HG03066 (cell line): Measurements from ENCODE around the gene CAPN10.
"Not testable (repeated sequence)": the region's sequence is repeated elsewhere in the genome, so short reads cannot be mapped to it uniquely, and the experiment has no call there.

ENCODE experiments used
- ATAC-seq: cut with Tn5 transposase; IDR thresholded peaks from one replicate; pipeline ENCODE4 v1.9.1; 2021; ENCODE audit warnings: low read depth; ENCODE audit not compliant: unreplicated experiment

Gene CAPN10

DNA sequence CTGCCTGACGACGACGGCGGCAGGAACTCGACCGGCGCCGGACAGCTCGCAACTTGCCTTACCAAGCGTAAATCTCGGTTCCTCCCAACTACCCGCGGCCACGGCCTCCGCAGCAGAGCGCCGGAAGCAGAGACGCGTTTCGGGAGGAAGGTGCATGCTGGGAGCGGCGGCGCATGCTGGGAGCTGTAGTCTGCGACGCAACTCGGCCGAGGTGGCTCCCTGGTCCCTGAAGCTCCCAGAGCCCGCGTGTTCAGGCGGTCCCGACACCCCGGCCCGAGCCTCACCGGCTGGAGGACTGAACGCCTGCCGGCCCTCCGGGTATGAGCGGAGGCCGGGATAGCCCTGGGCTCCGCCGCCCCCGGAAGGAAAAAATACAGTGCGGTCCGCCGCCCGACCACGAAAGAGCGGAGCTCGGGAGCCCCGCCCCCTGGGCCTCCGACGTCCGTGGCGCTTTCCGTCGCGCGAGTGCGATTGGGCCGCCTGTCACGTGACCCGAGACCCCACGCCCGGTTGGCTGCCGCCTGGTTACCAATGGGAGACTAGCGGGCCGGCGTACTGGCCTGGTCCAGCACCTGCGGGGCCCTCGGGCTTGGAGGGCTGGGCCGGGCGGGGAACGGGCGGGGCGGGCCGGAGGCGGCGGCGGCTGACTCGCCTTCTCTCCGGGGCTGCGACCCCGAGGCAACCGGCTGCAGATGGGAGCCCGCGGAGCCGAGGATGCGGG is at the start of gene CAPN10:
TSS of gene CAPN10 (plus strand) at position 537 of the 721 bp plus-strand sequence. CDS start at position 715, 178 bp downstream.
- peak; percentile 52 for ATAC-seq

DNA sequence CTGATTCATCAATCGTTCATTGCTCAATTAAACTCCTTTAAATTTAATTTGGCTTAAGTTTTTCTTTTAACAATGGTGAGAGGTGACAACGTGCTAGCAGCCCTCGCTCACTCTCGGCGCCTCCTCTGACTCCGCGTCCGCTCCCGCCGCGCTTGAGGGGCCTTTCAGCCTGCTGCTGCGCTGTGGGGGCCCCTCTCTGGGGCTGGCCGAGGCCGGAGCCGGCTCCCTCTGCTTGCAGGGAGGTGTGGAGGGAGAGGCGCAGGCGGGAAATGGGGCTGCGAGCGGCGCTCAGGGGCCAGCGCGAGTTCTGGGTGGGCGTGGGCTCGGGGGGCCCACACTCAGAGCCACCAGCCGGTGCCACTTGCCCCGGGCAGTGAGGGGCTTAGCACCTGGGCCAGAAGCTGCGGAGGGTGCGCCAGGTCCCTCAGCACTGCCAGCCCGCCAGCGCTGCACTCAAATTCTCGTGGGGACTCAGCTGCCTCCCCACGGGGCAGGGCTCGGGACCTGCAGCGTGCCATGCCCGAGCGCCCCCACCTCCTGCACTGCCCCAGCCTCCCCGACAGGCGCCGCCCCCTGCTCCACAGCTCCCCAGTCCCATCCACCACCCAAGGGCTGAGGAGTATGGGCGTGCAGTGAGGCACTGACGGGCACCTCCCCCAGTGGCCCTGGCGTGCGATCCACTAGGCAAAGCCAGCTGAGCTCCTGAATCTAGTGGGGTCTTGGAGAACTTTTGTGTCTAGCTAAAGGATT is 48.3 kb upstream of the CAPN10 start:
- no peak for ATAC-seq

DNA sequence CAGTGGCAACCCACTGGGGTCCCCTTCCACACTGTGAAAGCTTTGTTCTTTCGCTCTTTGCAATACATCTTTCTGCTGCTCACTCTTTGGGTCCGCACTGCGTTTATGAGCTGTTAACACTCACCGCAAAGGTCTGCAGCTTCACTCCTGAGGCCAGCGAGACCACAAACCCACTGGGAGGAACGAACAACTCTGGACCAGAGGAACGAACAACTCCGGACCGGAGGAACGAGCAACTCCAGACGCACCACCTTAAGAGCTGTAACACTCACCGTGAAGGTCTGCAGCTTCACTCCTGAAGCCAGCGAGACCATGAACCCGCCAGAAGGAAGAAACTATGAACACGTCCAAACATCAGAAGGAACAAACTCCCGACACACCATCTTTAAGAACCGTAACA is 47.4 kb upstream of the CAPN10 start:
- ATAC-seq: not testable (repeated sequence)

DNA sequence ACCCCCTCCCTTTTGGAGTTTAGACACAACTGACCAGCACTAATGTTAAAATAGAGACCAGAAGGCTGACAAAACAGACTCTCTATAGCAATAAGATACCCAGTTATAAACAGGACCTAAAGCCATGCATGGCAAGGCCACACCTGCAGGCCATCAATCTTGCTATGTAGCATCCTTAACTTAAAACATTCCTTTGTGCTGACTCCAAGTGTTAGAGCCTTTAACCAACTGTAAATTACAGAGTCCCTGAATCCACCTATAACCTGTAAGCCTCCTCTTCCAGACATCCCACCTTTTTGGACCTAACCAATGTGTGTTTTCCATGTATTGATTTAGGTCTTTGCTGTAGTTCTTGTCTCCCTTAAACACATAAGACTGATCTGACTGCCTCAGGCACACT is 46.6 kb upstream of the CAPN10 start:
- no peak for ATAC-seq

- ATAC-seq: no peak
These were observed 35.2 kb upstream of the CAPN10 start for GRCh38 chr2:240551288-240551687.

DNA sequence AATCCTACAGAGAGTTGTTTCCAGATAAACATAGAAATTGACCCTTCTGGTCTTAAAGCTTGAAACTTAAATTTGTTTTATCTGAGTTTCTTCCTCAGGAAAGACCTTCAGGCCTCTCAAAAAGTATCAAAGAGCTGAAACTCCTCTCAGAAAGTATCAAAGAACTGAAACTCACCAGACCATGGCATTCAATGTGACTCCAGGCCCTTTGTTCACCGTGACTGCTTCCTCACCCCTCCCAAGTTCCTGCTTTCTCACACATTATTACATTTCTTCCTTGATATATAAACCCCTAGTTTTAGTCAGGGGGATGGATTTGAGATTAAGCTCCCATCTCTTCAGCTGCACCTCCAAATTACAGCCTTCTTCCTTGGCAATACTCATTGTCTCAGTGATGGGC is 34.7 kb upstream of the CAPN10 start:
- ATAC-seq: no peak

GRCh38 chr2:240553956-240554480 is 32.5 kb upstream of the CAPN10 start:
- no peak for ATAC-seq

- ATAC-seq: no peak
These were observed 31.6 kb upstream of the CAPN10 start for GRCh38 chr2:240554767-240555493.

DNA sequence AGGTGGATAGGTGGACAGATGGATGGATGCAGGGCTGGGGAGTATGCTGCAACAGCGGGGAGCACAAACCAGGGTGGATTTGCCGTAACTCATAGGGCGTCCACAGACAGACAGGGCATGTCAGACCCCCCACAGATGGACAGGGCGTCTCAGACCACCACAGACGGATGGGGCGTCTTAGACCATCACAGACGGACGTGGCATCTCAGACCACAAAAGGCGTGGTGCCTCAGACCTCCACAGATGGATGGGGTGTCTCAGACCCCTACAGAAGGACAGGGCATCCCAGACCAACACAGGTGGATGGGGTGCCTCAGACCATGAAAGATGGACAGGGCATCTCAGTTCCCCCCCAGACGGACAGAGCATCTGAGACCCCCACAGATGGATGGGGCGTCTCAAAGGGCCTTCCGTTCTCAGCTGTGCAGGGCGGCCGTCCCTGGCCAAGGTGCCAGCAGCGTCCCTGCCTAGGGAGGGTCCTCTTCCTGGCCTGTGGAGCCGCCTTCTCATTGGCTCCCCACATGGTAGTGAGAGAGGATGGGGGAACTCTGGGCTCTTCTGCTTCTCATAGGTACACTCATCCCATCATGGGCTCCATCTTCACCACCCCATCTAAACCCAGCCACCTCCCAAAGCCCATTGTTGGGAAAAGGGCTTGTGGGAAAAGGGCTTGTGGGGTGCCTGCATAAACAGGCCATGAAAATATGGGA is 30.8 kb upstream of the CAPN10 start:
- no peak for ATAC-seq

DNA sequence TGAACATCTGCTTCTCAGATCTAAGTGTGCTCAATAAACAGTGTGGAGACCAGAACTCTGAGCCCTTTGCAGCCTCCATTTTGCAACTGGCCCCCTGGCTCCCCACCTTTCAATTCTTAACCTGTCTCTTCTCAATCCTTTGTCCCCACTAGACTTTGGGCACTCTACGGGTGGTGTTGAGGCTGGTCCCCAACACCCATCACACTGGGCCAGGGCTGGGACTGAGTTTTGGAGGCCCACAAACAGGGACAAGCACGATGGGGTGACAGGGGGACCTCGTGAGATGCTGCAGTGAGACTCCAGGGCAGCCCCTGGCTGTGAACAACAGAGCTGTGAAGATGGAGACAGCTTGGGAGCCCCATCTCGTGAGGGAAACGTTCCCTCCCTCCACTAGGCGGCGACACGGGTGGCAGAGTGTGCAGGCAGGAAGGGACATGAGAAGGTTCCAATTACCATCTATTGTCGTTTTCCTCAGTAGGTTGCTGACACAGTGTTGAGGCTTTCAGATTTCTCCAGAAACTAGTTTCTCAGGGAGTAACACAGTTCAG is 29.9 kb upstream of the CAPN10 start:
- no peak for ATAC-seq

DNA sequence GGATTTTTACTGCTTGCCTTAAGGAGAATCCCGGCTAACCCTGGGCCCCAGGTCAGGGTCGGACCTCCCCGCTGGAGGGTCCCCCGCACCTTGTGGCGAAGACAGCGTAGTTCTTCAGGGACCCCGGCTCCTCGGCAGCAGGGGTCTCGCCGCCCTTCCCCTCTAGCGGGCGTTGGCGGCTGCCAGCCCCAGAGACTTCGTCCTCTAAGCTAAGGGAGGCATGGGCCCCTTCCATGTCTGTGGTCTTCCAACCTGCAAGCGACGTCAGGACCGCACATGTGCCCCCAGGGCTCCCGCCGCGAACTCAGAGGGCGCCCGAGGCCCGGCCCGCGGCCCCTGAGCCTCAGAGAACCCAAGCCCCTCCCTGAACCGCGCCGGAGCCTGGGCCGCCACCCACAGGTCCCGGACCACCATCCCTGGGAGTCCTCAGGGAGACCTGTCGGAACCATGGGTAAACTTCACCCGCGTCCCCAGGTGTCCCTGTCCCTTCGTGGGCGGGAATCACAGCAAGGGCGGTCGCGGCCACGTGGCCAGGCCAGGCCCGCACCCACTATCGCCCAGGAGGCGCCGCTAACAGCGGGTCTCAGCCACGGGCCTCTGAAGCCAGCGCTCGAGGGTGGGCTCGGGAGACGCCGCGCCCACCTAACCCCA is 29.3 kb upstream of the CAPN10 start:
- no peak for ATAC-seq

- ATAC-seq: no peak
These were observed 28.7 kb upstream of the CAPN10 start, which contains the start of gene ANKMY1 for GRCh38 chr2:240557808-240558207. Gene ANKMY1 (minus strand): TSS chr2:240557988. CDS start chr2:240557335, 653 bp downstream.

- no peak for ATAC-seq
These were observed 28.2 kb upstream of the CAPN10 start for GRCh38 chr2:240558236-240558761.

DNA sequence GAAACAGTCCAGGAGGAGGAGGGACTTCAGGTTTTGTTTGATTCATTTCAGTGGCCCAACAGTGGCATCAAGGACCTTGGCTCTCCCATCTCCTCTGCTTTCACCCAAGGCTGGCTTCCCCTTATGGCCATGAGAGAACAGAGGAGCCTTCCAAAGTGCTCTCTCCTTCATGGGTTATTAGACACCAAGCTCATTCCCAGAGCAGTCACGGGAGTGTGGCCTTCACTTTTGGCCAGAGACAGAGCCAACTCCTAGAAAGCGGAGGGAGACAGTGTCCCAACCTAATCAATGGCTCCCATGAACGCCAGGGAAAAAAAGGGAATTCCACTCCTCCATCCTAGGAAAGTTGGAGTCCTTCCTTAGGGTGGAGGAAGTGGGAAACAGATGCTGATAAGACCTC is 27.2 kb upstream of the CAPN10 start:
- ATAC-seq: no peak

DNA sequence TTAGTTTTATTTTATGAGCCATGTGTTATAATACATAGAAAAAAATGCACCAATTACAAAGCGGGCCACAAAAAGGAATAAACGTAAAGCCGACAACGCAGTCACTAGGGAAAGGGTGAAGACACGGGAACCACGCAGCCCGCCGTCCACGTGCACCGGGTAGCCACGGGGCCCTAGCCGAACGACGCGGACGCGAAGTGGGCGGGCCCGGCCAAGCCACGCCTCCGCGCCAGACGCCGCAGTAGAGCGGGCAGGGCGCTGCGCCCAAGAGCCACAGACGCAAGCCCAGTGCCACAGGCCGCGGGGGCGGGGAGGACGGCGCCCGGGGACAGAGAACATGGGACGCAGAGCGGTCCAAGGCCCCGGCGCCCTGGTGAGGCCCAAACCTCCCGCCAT is 26.5 kb upstream of the CAPN10 start, which contains the start of gene DUSP28:
TSS of gene DUSP28 (plus strand) at position 274 of the 396 bp plus-strand sequence. CDS start 328 bp downstream, outside the sequence.
- ATAC-seq: peak; percentile 55

DNA sequence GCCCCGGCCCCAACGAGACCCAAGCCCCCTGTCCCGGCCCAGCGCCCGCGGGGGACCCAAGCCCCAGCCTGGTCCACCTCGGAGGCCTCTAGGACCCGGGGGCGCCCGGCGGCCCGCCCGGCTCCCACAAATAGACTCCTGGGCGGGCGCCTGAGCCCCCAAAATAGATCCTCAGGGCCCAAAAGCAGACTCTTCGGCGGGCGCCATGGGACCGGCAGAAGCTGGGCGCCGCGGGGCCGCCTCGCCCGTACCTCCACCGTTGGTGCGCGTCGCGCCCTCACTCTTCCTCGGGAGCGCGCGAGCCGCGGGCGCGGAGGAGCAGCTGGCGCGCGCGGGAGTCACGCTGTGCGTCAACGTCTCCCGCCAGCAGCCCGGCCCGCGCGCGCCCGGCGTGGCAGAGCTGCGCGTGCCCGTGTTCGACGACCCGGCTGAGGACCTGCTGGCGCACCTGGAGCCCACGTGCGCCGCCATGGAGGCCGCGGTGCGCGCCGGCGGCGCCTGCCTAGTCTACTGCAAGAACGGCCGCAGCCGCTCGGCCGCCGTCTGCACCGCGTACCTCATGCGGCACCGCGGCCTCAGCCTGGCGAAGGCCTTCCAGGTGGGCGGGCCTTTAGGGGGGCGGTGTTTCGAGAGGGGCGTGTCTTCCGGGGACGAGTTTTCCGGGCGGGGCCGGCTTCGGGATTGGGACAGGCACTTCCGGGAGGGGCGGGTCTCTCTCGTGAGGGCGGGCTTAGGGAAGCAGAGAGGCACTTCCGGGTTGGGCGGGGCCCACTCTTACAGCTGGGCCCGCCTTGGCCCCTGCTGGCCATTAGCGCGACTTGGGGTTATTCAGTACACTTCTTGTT is 25.8 kb upstream of the CAPN10 start:
- ATAC-seq: peak; percentile 47

GRCh38 chr2:240561325-240561971 is 25.1 kb upstream of the CAPN10 start:
- ATAC-seq: no peak

DNA sequence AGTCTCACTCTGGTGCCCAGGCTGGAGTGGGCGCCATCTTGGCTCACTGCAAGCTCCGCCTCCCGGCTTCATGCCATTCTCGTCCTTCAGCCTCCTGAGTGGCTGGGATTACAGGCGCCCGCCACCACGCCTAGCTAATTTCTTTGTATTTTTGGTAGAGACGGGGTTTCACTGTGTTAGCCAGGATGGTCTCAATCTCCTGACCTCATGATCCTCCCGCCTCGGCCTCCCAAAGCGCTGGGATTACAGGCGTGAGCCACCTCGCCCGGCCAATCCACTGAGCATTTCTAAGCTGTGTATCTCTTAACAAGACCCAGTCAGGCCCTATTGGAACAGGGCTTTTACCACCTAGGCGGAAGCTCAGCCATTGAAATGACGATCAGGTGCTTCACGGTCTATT is 23.3 kb upstream of the CAPN10 start:
- not testable (repeated sequence) for ATAC-seq
